HL-60 (cell line): Measurements from ENCODE around the gene SMIM24.

Experiments used
- DNase-seq, 2 experiments: peaks; one replicate each; pipeline ENCODE4 v3.0.0-alpha.2; 2010 to 2020; ENCODE audit warnings: low read depth in 1 of 2, low spot score in 1 of 2
- H3K27ac ChIP-seq: fragments of 250-450 bp; sonication (Bioruptor Pico); replicated peaks from 2 replicates; pipeline ENCODE4 v1.5.1; 2020; ENCODE audit warnings: mild to moderate bottlenecking, moderate library complexity
- H3K27me3 ChIP-seq: fragments of 250-450 bp; sonication (Bioruptor Pico); 2 replicates; pipeline ENCODE4 v1.5.1; 2021; ENCODE audit warnings: mild to moderate bottlenecking, moderate library complexity; ENCODE audit not compliant: insufficient read depth, poor library complexity, severe bottlenecking
- H3K4me3 ChIP-seq: replicated peaks from 2 replicates; pipeline ENCODE4 v1.5.1; 2011; ENCODE audit warnings: mild to moderate bottlenecking, control low read depth, low read length; ENCODE audit not compliant: insufficient read depth
- GABPA ChIP-seq: IDR thresholded peaks from 2 replicates; pipeline ENCODE4 v1.6.1; 2012; ENCODE audit warnings: low read depth
- POLR2AphosphoS5 ChIP-seq: IDR thresholded peaks from 2 replicates; pipeline ENCODE4 v1.6.1; 2012; ENCODE audit warnings: low read depth
- SPI1 ChIP-seq: IDR thresholded peaks from 2 replicates; pipeline ENCODE4 v1.6.1; 2012; ENCODE audit warnings: low read depth, mild to moderate bottlenecking, borderline replicate concordance
- TF ChIP-seq, protein P1 (sequence below): IDR thresholded peaks from 2 replicates; pipeline ENCODE4 v1.6.1; 2012; ENCODE audit warnings: low read depth; ENCODE audit not compliant: insufficient replicate concordance
- TF ChIP-seq, protein P2 (sequence below): IDR thresholded peaks from one replicate; pipeline ENCODE4 v1.5.1; 2011; ENCODE audit warnings: low read length, control low read depth, inconsistent platforms; ENCODE audit not compliant: insufficient read depth

The SMIM24 gene

DNA sequence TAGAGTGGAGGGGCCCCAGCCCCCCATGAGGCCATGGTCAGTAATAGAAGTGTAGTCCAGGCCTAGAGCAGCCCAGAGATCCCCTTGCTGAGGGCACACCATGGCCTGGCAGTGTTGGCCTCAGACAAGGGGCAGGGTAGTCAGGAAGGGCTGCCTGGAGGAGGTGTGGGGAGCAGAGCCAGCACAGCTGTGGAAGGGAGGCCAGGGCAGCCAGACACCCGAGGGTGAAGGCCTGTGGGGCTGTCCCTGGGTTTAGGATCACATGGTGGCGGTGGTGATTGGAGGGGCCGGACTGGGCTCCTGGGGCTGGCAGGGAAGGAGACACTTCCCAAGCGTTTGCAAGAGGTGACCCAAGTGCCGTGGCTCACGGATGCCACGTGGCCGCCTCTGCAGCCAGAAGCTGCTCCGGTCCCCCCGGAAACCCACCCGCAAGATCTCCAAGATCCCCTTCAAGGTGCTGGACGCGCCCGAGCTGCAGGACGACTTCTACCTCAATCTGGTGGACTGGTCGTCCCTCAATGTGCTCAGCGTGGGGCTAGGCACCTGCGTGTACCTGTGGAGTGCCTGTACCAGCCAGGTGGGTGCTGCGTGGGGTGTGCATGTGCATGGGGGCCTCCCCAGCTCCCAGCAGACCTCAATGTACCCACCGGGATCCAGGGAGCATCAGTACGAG, 47.0 kb upstream of the SMIM24 start:
- Histone ChIP-seq H3K4me3 (no peak overlapping the region), H3K27ac (no peak overlapping the region), H3K27me3 (no peaks in the 10 kb centered on the region)
- no peak for TF ChIP-seq POLR2AphosphoS5
- no peak for TF ChIP-seq GABPA
- no peak for TF ChIP-seq SPI1
- TF ChIP-seq, protein P1, sequence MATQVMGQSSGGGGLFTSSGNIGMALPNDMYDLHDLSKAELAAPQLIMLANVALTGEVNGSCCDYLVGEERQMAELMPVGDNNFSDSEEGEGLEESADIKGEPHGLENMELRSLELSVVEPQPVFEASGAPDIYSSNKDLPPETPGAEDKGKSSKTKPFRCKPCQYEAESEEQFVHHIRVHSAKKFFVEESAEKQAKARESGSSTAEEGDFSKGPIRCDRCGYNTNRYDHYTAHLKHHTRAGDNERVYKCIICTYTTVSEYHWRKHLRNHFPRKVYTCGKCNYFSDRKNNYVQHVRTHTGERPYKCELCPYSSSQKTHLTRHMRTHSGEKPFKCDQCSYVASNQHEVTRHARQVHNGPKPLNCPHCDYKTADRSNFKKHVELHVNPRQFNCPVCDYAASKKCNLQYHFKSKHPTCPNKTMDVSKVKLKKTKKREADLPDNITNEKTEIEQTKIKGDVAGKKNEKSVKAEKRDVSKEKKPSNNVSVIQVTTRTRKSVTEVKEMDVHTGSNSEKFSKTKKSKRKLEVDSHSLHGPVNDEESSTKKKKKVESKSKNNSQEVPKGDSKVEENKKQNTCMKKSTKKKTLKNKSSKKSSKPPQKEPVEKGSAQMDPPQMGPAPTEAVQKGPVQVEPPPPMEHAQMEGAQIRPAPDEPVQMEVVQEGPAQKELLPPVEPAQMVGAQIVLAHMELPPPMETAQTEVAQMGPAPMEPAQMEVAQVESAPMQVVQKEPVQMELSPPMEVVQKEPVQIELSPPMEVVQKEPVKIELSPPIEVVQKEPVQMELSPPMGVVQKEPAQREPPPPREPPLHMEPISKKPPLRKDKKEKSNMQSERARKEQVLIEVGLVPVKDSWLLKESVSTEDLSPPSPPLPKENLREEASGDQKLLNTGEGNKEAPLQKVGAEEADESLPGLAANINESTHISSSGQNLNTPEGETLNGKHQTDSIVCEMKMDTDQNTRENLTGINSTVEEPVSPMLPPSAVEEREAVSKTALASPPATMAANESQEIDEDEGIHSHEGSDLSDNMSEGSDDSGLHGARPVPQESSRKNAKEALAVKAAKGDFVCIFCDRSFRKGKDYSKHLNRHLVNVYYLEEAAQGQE, result no peak
- TF ChIP-seq, protein P2, sequence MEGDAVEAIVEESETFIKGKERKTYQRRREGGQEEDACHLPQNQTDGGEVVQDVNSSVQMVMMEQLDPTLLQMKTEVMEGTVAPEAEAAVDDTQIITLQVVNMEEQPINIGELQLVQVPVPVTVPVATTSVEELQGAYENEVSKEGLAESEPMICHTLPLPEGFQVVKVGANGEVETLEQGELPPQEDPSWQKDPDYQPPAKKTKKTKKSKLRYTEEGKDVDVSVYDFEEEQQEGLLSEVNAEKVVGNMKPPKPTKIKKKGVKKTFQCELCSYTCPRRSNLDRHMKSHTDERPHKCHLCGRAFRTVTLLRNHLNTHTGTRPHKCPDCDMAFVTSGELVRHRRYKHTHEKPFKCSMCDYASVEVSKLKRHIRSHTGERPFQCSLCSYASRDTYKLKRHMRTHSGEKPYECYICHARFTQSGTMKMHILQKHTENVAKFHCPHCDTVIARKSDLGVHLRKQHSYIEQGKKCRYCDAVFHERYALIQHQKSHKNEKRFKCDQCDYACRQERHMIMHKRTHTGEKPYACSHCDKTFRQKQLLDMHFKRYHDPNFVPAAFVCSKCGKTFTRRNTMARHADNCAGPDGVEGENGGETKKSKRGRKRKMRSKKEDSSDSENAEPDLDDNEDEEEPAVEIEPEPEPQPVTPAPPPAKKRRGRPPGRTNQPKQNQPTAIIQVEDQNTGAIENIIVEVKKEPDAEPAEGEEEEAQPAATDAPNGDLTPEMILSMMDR, result no peak
- no peak for DNase-seq

DNA sequence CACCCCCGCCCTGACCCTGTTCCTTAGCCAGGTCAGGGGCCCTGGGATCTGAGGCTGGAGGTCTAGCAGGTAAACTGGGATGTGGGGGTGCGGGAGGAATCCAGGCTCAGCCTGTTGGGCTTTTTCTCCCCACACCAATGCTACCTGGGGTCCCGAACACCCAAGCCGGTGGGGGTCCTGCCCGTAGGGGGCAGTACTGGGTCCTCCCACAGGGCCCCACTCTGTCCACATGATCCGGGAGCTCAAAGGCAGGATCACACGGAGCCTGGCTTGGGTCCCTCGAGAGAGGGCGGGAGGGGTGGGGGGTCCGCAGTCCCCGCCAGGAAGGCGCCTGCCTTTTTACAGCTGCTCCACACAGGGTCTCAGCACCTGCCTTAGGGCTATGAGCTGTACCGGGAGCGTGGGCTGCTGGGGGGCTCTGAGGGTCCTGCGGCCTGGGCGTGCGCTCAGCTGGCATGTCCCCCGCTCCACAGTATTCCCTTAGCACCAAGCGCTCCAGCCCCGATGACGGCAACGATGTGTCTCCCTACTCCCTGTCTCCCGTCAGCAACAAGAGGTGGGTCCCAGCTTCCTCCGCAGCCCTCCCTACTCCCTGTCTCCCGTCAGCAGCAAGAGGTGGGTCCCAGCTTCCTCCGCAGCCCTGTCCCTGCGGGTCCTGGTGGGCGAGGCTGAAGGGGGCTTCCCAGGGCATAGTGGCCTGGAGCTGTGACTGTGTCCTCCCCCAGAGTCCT, 46.3 kb upstream of the SMIM24 start:
- TF ChIP-seq, protein P1, result no peak
- TF ChIP-seq, protein P2, result no peak
- TF ChIP-seq SPI1, result no peak
- TF ChIP-seq POLR2AphosphoS5, result no peak
- TF ChIP-seq GABPA, result no peak
- no peak for DNase-seq
- Histone ChIP-seq H3K4me3 (no peak overlapping the region), H3K27me3 (no peaks in the 10 kb centered on the region), H3K27ac (no peak overlapping the region)

DNA sequence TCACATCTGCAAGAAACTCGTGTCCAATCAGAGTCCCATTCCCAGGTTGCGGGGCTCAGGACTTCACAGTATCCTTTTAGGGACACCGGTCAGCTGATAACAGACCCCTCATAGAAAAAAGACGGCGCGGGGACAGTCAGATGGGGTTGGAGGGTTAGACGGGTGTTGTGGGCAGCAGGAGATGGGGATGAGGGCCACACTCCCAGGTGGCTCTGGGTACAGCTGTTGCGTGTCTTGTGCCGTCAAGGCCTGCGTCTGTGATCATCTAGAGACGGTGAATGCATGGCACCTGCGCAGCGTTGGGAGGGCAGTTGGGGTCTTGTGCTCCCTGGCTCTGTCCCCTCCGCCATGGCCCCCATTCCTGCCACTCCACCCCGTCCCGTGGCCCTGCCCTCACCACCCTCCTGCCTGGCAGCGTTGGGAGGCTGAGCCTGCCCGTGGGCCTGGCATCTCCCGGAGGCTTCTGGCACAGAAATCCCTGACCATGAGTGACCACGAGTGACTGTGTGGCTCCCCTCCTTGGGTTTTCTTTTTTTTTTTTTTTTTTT, 44.7 kb upstream of the SMIM24 start:
- H3K27me3 ChIP-seq, result no peaks in the 10 kb centered on the region
- TF ChIP-seq SPI1, result no peak
- TF ChIP-seq, protein P2, result no peak
- TF ChIP-seq GABPA, result no peak
- TF ChIP-seq POLR2AphosphoS5, result no peak
- TF ChIP-seq, protein P1, result no peak
- H3K27ac ChIP-seq, result no peak overlapping the region
- H3K4me3 ChIP-seq, result no peak overlapping the region
- DNase-seq, result no peak
